Airway epithelial cell (primary cell): ENCODE results near the gene CEP20. TPM values are rescaled to one million over a fixed set of nuclear protein-coding genes. Genes with fewer than 3 reads are reported as not detected.

ENCODE experiments used
- total RNA-seq: library from RNA; depleted of rRNA; stranded (reverse); fragments of >200 nt; gene quantifications from 2 replicates; pipeline ENCODE4 v1.2.3, GENCODE V29; 2015

The CEP20 gene
- 37.8 and 43.2 TPM in 2 replicates for total RNA-seq

DNA sequence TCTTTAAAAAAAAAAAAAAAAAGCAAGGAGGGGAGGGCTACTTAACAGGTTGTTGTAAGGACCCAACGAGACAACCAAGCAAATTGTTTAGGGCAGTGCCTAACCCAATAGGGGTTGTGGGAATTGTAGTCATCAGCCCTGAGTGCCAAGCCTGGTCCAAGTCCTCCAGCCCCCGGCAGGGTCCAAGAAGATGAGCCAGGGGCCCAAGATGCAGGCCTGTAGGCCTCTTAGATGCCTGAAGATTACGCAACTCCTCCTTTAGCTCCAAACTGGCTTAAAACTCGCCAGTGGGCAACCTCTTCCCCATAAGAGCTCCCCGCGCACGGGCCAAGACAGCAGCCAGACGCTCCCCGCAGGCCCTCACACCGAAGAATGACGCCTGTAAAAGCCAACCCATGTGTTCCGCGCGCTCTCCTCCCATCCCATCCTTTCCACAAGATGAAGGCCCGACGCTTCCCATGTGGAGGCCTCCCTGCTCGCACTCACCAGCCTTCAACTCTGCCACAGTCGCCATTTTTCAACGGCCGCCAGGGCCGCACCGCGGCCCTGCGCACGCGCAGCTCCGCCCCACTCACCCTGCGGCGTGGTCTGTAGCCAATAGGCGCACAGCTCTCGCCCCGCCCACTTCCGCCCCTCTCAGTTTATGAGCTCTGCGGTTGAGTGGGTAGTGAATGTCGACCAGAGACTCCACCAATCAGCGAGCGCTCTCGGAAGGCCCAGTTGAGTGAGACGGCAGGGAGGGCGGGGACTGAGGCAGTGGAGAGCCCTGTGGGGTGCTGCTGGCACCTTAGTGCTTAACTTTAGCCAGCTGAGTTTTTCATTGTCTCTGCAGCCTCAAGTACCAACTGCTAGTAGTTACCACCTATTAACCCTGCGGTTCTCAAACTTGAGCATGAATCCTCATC lies at the start of gene CEP20:
TSS of gene CEP20 (minus strand) at position 532 of the 905 bp plus-strand sequence. CDS start at position 514, 18 bp downstream.

GRCh38 chr16:15856901-15857698 lies 31.3 kb downstream of the CEP20 start, which contains the start of gene MYH11:
TSS of gene MYH11 (minus strand) at chr16:15857028. CDS start at chr16:15838252, 18,776 bp downstream.

Other genes starting within 250 kb of the CEP20 start
- 9.6 and 13.9 TPM in 2 replicates for gene MARF1, start 245.4 kb downstream of the CEP20 start, total RNA-seq
- 62.1 and 87.3 TPM in 2 replicates for gene NDE1, start 238.4 kb downstream of the CEP20 start, total RNA-seq
- gene MYH11, start 31.6 kb downstream of the CEP20 start, total RNA-seq = not detected in 2 replicates
- 28.1 and 40.8 TPM in 2 replicates for gene ABCC1, start 61.0 kb upstream of the CEP20 start, total RNA-seq